HG02763 (cell line): ENCODE results near the gene SEMA6B.
"Not testable (repeated sequence)": the region's sequence is repeated elsewhere in the genome, so short reads cannot be mapped to it uniquely, and the experiment has no call there.

Experiments used
- ATAC-seq: cut with Tn5 transposase; IDR thresholded peaks from one replicate; pipeline ENCODE4 v1.9.1; 2021; ENCODE audit warnings: mild to moderate bottlenecking, moderate library complexity; ENCODE audit not compliant: unreplicated experiment

SEMA6B gene

DNA sequence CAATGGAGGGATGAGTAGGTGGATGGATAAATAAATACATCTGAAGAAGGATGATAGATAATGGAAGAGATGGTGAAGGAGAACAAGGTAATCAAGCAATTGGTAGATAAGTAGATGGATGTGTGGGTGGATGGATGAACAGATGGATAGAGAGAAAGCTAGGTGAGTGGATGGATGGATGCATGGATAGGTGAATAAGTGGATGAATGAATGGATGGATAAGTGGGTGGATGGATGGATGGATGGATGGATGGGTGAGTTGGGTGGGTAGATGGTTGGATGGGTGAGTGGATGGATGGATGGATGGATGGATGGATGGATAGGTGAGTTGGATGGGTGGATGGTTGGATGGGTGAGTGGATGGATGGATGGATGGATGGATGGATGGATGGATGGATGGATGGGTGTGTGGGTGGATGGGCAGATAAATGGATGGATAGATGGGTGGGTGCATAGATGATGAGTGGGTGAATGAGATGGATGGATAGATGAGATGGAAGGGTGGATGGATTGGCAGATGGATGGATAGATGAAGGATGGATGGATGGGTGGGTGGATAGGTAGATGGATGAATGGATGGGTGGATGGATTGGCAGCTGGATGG, 6.3 kb downstream of the SEMA6B start:
- ATAC-seq = no peak

DNA sequence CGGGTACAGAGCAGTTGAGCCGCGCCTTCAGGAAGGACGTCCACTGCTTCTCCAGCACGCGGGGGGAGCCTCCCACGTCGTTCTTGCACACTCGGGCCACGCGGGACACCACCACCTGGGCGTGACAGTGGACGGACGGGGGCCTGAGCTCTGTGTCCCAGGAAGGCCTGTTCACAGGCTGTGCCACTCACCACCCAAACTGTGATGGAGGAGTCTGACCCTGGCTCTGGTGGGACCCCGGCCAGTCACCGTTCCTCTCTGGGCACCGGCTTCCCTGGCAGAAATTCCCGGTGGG, 7.0 kb downstream of the SEMA6B start:
- no peak for ATAC-seq

DNA sequence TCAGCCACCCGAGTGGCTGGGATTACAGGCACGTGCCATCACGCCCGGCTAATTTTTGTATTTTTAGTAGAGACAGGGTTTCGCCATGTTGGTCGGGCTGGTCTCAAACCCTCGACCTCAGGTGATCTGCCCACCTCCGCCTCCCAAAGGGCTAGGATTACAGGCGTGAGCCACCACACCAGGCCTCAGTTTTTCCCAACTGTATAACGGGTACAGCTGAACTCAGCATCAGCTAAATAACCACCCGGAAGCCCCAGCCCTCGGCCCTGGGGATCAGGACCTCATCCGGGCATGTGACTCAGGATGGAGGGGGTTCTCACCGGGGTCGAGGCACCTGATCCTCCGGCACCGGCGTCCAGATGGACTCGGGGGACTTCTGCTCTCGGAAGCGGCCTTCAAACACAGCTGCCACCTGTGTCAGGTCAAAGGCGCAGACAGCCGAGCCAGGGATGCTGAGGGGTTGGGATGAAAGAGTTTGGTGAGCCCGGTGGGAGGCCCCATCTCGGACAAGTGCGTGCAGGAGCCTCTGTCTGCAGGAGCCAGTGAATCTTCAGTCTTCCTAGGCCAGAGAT, 8.9 kb downstream of the SEMA6B start:
- no peak for ATAC-seq

DNA sequence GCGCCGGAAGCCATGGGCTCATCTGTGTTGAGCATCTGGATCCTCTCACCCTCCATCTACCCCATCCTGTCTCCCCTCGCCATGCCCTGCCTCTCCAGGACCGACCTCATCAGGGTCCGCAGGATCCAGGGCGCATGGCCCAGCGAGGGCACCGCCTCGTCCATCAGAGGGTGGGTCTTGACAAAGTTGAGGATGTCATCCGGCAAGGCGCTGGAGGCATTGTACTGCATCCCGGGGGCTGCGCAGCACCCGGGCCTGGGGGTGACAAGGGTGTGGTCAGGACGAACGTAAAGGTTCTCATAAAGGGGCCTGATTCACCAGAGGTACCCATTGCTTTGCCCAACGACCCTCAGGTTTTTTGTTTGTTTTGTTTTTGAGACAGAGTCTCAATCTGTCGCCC, 9.5 kb downstream of the SEMA6B start:
- no peak for ATAC-seq

DNA sequence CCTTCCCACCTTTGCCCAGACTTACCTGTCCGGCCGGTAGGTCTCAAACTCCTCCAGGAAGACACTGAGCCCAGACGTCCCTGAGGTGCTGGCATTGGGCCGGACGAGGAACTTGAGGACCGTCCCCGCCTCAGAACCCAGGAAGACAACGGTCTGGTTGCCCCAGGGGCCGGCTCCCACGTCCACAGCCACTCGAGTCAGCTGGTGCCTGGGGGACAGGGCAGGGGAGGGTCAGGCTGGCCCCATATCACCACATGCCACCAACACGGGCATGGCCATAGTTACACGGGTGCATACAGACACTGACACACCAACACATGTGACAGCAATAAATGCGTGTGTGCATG, 11.3 kb downstream of the SEMA6B start:
- no peak for ATAC-seq

DNA sequence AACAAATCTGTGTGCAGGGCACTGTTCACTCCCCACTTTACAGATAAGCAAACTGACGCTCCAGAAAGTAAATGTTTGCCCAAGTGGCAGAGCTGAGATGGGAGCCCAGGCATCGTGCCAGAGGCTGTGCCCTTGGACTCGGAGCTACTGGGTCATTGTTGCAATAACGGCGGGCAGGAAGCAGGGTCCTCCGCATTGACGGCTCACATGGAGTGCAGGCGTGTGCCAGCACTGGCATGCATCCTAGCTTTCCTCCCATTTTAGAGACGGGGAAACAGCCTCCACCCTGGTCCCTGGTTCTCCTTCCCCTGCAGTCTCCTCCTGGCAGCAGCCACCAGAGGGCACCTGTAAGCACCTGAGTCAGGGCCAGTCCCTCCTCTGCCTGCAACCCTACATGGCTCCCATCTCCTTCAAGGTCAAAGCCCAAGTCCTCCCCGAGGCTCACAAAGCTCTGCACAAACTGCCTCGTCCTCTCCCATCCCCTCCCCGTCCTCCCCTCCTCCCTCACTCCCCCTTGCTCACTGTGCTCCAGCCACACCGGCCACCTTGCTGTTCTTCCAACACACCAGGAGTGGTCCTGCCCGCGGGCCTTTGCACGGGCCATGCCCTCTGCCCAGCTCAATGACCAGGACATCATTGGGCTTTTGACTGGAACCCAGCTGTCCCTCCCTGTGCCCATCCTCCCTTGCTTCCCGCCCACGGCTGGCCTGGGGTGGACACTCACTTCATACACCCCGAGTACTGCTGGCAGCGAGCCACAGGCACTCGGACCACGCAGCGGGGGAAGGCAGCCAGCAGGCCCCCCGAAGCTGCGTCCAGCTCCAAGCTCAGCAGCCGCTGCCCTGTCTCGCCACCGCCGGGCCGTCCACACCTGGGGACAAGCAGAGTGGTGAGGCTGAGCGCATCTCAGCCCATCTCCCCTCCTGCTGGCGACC, 11.9 kb downstream of the SEMA6B start:
- no peak for ATAC-seq

DNA sequence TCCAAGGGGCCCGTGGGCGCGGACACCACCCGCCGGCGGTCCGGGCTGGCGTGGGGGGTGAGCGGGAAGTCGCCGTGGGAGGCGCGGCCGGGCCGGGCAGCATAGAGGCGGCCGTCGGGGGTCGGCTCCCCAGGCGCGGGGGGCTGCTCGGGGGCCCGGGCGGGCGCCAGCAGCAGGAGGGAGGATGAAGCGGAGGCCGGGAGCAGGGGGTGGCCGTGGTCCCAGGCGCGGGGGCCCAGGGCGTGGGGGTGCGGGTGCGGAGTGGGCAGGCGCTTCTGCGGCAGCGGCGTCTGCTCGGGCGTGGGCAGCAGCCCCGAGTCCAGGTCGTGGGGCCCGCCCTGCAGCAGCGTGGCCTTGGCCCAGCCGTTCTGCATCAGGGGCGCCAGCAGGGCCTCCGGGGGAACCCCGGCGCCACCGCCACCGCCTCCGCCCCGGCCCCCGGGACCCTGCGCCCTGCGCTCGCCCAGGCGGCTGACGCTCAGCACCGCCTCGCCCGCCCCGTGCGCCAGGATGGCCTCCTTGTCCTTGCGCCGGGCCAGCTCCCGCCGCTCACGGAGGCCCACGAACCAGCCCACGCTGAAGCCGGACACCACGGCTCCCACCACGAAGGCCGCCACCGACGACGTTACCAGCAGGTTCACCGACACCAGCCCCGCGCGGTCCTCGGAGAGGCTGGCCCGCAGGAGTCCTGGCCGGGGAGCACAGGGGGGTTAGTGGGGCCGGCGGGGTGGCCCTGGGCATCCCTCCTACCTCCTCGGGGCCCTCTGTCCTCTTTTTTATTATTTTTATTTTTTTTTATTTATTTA, 15.4 kb downstream of the SEMA6B start:
- no peak for ATAC-seq

DNA sequence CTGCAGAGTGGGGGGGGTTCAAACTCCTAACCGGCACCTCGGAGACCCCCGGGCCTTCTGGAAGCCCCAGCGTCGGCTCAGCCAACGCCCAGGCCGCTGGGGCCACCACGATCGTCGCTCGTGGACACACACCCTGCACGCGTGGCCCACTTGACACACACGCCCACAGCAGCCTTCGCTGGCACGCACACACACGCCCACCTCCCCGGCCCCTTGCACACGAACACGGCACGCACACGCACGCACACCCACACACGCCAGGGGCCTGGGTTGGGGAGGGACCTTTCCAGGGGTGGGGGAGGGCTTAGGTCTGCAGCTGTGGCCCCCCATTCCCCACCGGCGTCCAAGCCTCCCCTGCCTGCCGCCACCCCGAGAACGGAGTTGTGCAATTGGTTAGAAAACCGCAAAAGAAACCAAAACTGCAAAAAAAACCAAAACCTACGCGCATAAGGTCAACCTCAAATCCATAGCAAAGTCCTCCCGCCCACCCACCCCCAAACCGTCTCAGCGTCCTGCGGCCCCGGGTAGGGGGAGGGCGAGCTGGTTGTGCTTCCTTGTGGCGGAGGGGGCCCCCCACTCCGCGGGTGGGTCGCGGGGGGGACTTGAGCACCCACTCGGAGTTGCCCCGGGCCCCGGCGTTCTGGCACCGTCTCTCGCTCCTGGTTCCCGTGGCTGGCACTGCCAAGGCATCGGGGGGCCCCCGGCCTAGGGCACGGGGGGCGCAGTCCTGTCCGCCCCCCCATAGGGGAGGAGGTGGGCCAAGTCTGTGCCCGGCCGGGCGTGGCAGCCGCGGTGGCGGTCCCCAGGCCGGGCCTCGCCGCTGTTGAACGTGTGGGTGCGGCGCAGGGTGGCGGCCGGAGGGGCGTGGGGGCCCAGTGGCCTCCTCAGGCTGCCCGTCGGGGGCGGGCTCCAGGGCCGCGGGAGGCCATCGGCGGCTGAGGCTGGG, 16.3 kb downstream of the SEMA6B start:
- ATAC-seq = no peak

DNA sequence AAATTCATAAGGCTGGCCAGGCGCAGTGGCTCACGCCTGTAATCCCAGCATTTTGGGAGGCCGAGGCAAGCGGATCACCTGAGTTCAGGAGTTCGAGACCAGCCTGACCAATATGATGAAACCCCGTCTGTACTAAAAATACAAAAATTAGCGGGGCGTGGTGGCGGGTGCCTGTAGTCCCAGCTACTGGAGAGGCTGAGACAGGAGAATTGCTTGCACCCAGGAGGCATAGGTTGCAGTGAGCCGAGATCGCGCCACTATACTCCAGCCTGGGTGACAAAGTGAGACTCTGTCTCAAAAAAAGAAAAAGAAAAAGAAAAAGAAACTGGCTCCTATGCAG, 17.7 kb downstream of the SEMA6B start:
- not testable (repeated sequence) for ATAC-seq

DNA sequence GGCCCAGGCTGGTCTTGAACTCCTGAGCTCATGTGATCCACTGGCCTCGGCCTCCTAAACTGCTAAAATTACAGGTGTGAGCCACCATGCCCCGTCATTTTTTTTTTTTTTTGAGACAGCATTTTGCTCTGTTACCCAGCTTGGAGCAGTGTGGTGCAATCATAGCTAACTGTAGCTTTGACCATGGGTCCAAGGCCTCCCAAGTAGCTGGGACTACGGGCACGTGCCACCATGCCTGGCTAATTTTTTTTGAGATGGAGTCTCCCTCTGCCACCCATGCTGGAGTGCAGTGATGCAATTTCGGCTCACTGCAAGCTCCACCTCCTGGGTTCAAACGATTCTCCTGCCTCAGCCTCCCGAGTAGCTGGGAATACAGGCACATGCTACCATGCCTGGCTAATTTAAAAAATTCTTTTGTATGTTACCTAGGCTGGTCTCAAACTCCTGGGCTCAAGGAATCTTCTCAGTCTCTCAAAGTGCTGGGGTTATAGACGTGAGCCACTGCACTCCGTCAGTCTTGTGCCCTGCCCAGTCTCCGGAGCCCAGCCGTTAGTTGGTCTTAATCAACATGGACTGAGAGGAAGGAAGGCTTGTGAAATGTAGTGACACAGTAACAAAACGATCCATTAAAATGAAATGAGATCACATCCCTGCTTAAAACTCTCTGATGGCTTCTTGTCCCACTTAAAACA, 18.2 kb downstream of the SEMA6B start:
- no peak for ATAC-seq

DNA sequence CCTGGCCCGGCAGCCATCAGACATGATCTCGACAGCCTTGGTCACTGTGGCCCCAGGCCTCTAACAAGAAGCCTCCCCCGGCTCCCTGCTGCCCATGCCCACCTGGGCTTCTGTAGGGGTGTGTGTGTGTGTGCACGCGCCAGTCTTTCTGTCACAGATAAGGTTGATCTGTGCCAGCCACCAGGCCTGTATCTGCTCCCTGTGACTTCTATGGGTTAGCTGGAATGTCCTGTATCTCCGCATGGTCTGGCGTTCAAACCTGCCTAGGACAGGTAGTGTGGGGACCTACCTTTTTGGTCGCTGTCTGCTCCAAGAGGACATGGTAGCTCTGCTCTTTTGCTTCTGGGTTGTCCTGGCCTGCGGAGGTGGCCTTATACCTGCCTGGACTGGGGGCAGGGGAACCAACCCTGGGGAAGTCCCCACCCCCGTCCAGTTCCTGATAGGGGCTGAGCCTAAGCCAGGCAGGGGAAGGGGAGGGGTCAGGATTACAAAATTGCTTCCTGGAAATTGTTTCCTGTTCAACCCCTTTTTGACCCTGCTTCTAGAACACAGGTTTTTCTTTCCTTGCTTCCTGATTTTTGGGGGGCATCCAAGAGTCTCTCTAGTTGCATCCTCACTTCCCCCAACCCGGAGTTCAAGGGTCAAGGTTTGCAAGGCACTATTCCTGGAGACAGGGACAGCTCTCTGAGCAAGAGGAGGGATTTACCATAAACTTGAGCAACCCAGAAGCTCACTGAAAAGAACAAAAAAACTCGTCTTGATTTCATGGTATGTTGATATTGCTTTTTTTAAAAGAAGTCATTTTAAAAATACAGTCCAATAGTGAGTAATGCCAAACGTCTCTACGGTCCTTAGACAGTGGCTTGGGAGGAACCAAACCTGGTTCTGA, 19.5 kb downstream of the SEMA6B start, which contains the start of gene LRG1:
TSS of gene LRG1 (minus strand) at position 344 of the 889 bp plus-strand sequence. CDS start at position 321, 23 bp downstream.
- no peak for ATAC-seq

DNA sequence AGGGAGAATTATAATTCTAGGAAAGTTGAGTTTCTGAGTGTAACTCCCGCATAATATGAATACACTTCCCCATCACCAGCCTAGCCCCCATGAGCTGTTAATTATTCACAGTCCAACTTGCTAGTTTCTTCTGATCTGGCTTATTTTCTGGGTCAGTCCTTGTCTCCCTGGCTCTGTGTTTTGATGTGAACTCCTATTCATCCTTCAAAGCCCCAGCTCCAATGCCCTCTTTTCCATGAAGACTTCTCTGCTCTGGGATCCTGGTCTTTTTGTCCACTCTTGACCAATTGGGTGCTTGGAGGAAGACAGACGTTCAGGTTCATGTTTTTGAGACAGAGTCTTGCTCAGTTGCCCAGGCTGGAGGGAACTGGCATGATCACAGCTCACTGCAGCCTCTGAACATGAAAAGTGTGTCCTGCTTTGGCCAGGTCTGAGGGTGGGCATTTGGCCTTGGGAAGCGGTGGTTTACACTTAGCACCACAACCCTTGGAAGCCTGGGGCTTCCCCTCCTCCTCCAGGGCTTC, 20.3 kb downstream of the SEMA6B start:
- ATAC-seq = no peak

DNA sequence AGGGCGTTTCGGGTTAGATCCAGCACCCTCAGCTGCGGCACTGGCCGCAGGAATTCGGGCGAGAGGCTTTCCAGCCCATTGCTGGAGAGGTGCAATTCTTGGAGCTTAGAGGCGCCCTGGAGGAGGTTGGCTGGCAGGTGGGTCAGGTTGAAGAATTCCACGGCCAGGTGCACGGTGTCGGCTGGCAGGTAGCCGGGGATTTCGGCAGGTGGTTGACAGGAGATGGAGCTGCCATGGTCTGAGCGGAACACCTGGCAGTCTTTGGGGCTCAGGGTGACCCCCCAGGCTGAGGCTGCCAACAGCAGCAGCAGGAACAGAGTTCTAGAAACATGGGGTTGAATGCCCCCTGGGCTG, 20.9 kb downstream of the SEMA6B start:
- no peak for ATAC-seq

DNA sequence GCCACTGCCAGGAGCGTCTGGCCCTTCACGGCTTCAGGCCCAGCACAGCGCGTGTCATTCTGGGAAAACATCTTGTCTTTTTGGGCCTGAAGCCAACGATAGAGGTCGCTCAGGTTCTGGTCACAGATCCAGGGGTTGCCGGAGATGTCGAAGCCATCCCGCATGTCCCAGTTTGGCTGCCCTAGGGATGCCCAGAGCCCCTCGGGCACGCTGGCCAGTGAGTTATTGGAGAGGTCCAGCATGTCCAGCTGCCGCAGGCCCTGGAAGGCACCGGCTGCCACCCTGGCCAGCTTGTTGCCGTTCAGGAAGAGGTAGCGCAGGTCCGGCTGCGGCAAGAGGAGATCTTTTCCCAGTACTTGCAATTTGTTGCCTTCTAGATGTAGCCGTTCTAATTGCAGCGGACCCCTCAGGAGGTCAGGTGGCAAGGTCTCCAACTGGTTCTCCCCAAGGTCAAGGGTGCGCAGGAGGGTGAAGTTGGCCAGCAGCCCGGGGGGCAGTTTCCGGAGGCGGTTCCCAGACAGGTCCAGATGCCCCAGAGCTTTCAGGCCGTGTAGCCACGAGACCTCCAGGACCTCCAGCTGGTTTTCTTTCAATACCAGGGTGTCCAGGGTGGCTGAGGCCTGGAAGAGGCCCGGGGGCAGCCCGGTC, 21.4 kb downstream of the SEMA6B start:
- no peak for ATAC-seq

DNA sequence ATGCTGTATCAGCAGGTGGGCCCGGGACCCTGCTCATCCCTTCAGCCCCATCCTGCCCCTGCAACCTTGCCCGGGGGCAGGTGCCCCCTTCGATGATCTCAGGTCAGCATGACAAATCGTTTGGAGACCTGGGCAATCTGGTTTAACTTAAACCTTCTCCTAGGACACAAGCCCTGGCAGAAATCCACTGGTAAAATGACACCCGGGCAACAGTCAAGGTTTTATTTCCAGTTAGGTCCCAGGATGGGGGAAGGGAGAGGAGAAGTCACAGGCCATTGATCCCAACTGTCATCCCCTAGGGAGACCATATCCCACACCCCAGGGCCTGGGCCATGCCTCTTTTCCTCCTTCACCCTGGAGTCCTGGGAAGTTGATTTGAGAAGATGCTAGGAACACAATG, 22.7 kb downstream of the SEMA6B start:
- ATAC-seq = no peak

DNA sequence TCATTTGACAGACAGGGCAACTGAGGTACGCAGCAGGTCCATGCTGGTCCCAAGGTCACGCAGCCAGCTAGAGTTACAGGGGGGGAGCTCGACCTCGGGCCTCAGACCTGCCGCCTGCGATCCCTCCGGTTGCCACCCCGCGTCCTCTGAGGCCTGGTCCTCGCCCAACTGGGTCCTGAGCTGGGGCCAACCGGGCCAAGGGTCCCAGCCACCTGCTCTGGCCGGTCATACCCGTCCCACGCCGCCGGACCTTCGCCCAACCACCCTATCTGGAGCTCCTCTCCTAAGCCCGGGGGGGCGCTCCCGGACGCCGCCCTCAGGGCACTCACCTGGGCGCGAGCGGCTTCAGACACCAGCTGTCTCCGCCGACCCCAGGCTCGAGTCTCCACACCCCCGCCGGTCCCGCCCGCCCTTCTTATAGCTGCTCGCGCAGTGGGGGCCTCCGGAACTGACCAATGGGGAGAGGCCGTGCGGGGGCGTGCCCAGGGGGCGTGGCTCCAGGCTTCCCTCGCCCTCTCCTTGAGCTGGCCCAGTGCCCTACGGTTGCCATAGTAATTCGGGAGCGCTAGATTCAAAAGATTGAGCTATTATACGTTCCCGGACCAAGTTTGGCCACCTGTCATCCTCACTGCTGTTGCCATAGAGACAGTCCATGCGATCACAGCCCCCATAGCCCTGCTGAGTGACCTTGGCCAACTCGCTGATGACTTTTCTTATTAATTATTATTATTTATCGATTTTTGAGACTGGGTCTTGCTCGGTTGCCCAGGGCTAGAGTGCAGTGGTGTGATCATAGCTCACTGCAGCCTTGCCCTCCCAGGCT, 24.4 kb downstream of the SEMA6B start, which contains the start of gene PLIN5:
TSS of gene PLIN5 (minus strand) at position 389 of the 823 bp plus-strand sequence. CDS start 1,150 bp downstream, outside the sequence.
- no peak for ATAC-seq

DNA sequence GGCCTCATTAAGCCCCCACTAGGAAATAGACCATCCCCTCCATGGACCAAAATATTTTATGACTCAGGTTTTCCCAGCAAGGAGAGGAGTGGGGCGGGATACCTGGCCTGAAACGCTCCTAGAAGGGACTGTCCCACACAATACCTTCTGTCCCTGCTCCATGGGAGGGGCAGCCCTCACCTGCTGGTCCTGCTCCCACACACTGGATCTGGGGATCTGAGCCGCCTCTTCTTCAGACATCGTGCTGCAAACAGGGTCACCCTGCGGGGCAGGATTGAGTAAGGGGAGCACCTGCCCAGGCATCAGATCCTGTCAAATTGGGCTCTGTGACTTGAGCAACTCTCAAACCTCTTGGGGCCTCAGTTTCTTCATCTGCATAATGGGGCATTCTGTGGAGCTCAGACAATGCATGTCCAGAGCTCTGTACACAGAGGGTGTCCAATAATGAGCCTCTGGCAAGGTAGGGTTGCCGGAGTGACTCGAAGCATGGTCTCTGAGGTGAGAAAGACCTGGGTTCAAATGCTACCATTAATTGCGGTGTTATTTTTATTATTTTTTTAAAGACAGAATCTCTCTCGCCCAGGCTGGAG, 25.6 kb downstream of the SEMA6B start:
- no peak for ATAC-seq
